ENCODE measurements around the gene DACH1. TPM values are rescaled to one million over a fixed set of nuclear protein-coding genes. Genes with fewer than 3 reads are reported as not detected.

Gene DACH1
- total and polyA plus RNA-seq, 2 of the 13 experiments (the other 11 are each of a cell fraction or from before 2014, with no cell fraction given): not detected

DNA sequence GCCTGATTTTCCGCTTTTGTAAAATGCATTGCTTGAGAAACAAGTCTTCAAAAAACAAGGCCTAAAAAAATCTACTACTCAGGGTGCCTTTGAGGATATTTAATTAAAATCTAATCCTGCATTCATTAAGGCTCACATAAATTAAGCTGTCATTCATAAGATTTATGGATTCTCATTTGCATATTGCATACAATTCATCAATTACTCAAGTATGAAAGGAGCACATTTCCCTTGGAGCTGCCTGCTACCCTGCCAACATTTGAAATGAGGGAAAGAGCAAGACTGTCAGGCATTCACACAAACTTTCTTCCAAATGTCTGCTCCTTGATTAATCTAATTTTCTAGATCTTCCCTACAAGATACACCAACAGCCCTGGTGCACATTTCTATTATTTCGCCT lies 140.0 kb downstream of the DACH1 start:
- no peak for FAIRE-seq
- Histone ChIP-seq H3K4me3 (replicated peaks in 1 of 3; ENCODE audit: insufficient read depth in 1 of 3, low read depth in 2 of 3, low read length in 3 of 3) (no peak overlapping the region), H3K36me3 (replicated peaks in 1 of 2; ENCODE audit: control insufficient read depth in 1 of 2, insufficient read depth in 2 of 2, low read length in 2 of 2) (no peaks in the 10 kb centered on the region), H3K4me1 (ENCODE audit: insufficient read depth, low read length) (no peaks in the 10 kb centered on the region), H3K27me3 (ENCODE audit: control insufficient read depth in 1 of 2, insufficient read depth in 2 of 2, low read length in 2 of 2) (no peaks in the 10 kb centered on the region), H2AFZ (ENCODE audit: low read length) (no peak overlapping the region), H3K9me3 (ENCODE audit: low read length) (no peaks in the 10 kb centered on the region), H3K9ac (ENCODE audit: insufficient read depth, low read depth, low read length) (no peak overlapping the region), H3K79me2 (ENCODE audit: insufficient read depth, low read length) (no peaks in the 10 kb centered on the region), H3K27ac (ENCODE audit: extremely low read length, insufficient read depth, low read length) (no peak overlapping the region), H3K4me2 (ENCODE audit: low read depth, low read length) (no peak overlapping the region), H4K20me1 (ENCODE audit: insufficient read depth, low read length) (no peaks in the 10 kb centered on the region)
- in situ Hi-C loops (cut with HindIII; ENCODE audit: extremely low pct_ligation_motif_present, low pct_unique_long_range_greater_than_20kb) (no loop called here), intact Hi-C loops (cut with micrococcal nuclease; ENCODE audit: unreplicated experiment) (no loop called here)
- CTCF ChIA-PET (ENCODE audit: low intra/inter-chr PET ratio, low total read pairs): no interaction called here
- no peak for DNase-seq (ENCODE audit: low spot score)
- no peak for ATAC-seq
- no TSS peak for BruUV-seq (replicated peaks)
- 0% methylated on average over 2 of the region's 2 CpGs for WGBS (ENCODE audit: low lambda C conversion rate)
- TF ChIP-seq ZNF143 (CRISPR knock-in tag; IDR thresholded peaks at IDR 0.05): no peak
- TF ChIP-seq, protein P1, sequence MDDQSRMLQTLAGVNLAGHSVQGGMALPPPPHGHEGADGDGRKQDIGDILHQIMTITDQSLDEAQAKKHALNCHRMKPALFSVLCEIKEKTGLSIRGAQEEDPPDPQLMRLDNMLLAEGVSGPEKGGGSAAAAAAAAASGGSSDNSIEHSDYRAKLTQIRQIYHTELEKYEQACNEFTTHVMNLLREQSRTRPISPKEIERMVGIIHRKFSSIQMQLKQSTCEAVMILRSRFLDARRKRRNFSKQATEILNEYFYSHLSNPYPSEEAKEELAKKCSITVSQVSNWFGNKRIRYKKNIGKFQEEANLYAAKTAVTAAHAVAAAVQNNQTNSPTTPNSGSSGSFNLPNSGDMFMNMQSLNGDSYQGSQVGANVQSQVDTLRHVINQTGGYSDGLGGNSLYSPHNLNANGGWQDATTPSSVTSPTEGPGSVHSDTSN (CRISPR knock-in tag; IDR thresholded peaks at IDR 0.05; ENCODE audit: borderline replicate concordance): no peak
- no peak for TF ChIP-seq TBX3 (IDR thresholded peaks at IDR 0.05; ENCODE audit: borderline replicate concordance)
- TF ChIP-seq, protein P2, sequence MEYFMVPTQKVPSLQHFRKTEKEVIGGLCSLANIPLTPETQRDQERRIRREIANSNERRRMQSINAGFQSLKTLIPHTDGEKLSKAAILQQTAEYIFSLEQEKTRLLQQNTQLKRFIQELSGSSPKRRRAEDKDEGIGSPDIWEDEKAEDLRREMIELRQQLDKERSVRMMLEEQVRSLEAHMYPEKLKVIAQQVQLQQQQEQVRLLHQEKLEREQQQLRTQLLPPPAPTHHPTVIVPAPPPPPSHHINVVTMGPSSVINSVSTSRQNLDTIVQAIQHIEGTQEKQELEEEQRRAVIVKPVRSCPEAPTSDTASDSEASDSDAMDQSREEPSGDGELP (IDR thresholded peaks at IDR 0.05; ENCODE audit: borderline replicate concordance, low read depth): no peak
- no peak for TF ChIP-seq ZNF766 (CRISPR knock-in tag; IDR thresholded peaks at IDR 0.05; ENCODE audit: borderline replicate concordance)
- no peak for TF ChIP-seq ATM (IDR thresholded peaks at IDR 0.05; ENCODE audit: borderline replicate concordance)
- no peak for TF ChIP-seq ZNF572 (CRISPR knock-in tag; IDR thresholded peaks at IDR 0.05)
- TF ChIP-seq HNF4G (IDR thresholded peaks at IDR 0.05; ENCODE audit: borderline replicate concordance, low read depth, low read length): no peak
- no peak for TF ChIP-seq HNF4G (CRISPR knock-in tag; IDR thresholded peaks at IDR 0.05; ENCODE audit: borderline replicate concordance, low read depth)
- no peak for TF ChIP-seq PITX1 (CRISPR knock-in tag; IDR thresholded peaks at IDR 0.05)
- TF ChIP-seq EP300 (IDR thresholded peaks at IDR 0.05; ENCODE audit: low read depth in 2 of 2, low read length in 2 of 2): no peak
- TF ChIP-seq EP300 (CRISPR knock-in tag; IDR thresholded peaks at IDR 0.05; ENCODE audit: borderline replicate concordance): no peak
- TF ChIP-seq ZBTB8A (CRISPR knock-in tag; IDR thresholded peaks at IDR 0.05; ENCODE audit: borderline replicate concordance, low read depth): no peak
- no peak for TF ChIP-seq ZSCAN22 (CRISPR knock-in tag; IDR thresholded peaks at IDR 0.05)
- TF ChIP-seq, protein P3, sequence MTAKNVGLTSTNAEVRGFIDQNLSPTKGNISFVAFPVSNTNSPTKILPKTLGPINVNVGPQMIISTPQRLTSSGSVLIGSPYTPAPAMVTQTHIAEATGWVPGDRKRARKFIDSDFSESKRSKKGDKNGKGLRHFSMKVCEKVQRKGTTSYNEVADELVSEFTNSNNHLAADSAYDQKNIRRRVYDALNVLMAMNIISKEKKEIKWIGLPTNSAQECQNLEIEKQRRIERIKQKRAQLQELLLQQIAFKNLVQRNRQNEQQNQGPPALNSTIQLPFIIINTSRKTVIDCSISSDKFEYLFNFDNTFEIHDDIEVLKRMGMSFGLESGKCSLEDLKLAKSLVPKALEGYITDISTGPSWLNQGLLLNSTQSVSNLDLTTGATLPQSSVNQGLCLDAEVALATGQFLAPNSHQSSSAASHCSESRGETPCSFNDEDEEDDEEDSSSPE (CRISPR knock-in tag; IDR thresholded peaks at IDR 0.05): no peak
- TF ChIP-seq ZNF232 (CRISPR knock-in tag; IDR thresholded peaks at IDR 0.05; ENCODE audit: borderline replicate concordance): no peak
- POLR2A ChIA-PET: no interaction called here

Measured in HepG2 (cell line).